ENCODE results near the gene SNX18. TPM values are rescaled to one million over a fixed set of nuclear protein-coding genes. Genes with fewer than 3 reads are reported as not detected.

Gene SNX18
- total RNA-seq, 2 experiments from 2014 or later, result 6.3 to 14.6 TPM

DNA sequence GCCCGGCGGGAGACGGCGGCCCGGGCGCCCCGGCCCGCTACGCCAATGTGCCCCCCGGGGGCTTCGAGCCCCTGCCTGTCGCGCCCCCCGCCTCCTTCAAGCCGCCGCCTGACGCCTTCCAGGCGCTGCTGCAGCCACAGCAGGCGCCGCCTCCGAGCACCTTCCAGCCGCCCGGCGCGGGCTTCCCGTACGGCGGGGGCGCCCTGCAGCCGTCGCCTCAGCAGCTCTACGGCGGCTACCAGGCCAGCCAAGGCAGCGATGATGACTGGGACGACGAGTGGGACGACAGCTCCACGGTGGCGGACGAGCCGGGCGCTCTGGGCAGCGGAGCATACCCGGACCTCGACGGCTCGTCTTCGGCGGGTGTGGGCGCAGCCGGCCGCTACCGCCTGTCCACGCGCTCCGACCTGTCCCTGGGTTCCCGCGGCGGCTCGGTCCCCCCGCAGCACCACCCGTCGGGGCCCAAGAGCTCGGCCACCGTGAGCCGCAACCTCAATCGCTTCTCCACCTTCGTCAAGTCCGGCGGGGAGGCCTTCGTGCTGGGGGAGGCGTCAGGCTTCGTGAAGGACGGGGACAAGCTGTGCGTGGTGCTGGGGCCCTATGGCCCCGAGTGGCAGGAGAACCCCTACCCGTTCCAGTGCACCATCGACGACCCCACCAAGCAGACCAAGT, 723 bp downstream of the SNX18 start:
- DNase-seq (ENCODE audit: low spot score), result peak; percentile 31
- BruUV-seq (replicated peaks), result no TSS peak
- peaks cover 43% of the 10 kb centered on the region for H3K4me1 ChIP-seq (ENCODE audit: insufficient read depth, low read length, poor library complexity, severe bottlenecking)
- peak overlapping the region; percentile 75 for H3K4me2 ChIP-seq (ENCODE audit: low read length)
- H4K20me1 ChIP-seq (ENCODE audit: insufficient read depth, low read length), result no peaks in the 10 kb centered on the region
- CTCF ChIA-PET (ENCODE audit: unreplicated experiment), result interaction anchor here (0.8 kb wide), 1 partner anchor 1035 kb away, joined by 4 read pairs; no protein-coding TSS in a partner anchor
- 0 out of 2 replicates have a peak, but pooled peaks cover 5% of the 10 kb centered on the region for H3K79me2 ChIP-seq (ENCODE audit: insufficient read depth, low read depth, low read length)
- peak overlapping the region; percentile 83 for H3K4me3 ChIP-seq (ENCODE audit: low read depth, low read length, poor library complexity, severe bottlenecking)
- TF ChIP-seq EZH2phosphoT487 (IDR thresholded peaks at IDR 0.05; ENCODE audit: borderline replicate concordance, low read depth, low read length) (no peak), CTCF (conservative IDR thresholded peaks at IDR 0.05; ENCODE audit: low read length) (no peak)
- H3K36me3 ChIP-seq (ENCODE audit: insufficient read depth, low read length), result no peaks in the 10 kb centered on the region
- H3K27ac ChIP-seq (ENCODE audit: low read depth, low read length, poor library complexity, severe bottlenecking), result no peak overlapping the region
- POLR2A ChIA-PET, result interaction anchor here (0.6 to 1.4 kb wide), 3 partner anchors 121 to 1167 kb away, joined by 3 to 4 read pairs (median 3); no protein-coding TSS in a partner anchor
- peak overlapping the region; percentile 68; the same call in 1 of the 2 replicates for H2AFZ ChIP-seq (ENCODE audit: low read length)
- H3K9me3 ChIP-seq (ENCODE audit: low read length), result no peaks in the 10 kb centered on the region
- intact Hi-C loops (cut with micrococcal nuclease; ENCODE audit: unreplicated experiment), result loop anchor here (5.0 to 10.0 kb wide), 2 partner anchors 249 to 627 kb away; no protein-coding TSS in a partner anchor
- H3K9me2 ChIP-seq (ENCODE audit: insufficient read depth, low read length), result no peaks in the 10 kb centered on the region

GRCh38 chr5:54518818-54519508, 1.4 kb downstream of the SNX18 start:
- POLR2A ChIA-PET, result interaction anchor here (0.5 to 1.0 kb wide), 5 partner anchors 10 to 1166 kb away, joined by 3 read pairs; no protein-coding TSS in a partner anchor
- peaks cover 43% of the 10 kb centered on the region for H3K4me1 ChIP-seq (ENCODE audit: insufficient read depth, low read length, poor library complexity, severe bottlenecking)

More at GRCh38 chr5:54518818-54519508, 1.4 kb downstream of the SNX18 start:
- Histone ChIP-seq H3K27ac (ENCODE audit: low read depth, low read length, poor library complexity, severe bottlenecking) (no peak overlapping the region), H3K9me3 (ENCODE audit: low read length) (no peaks in the 10 kb centered on the region), H3K9me2 (ENCODE audit: insufficient read depth, low read length) (no peaks in the 10 kb centered on the region), H4K20me1 (ENCODE audit: insufficient read depth, low read length) (no peaks in the 10 kb centered on the region), H3K4me2 (ENCODE audit: low read length) (peak overlapping the region; percentile 75), H3K4me3 (ENCODE audit: low read depth, low read length, poor library complexity, severe bottlenecking) (peak overlapping the region; percentile 83), H3K79me2 (ENCODE audit: insufficient read depth, low read depth, low read length) (0 out of 2 replicates have a peak, but pooled peaks cover 5% of the 10 kb centered on the region), H2AFZ (ENCODE audit: low read length) (no peak overlapping the region), H3K36me3 (ENCODE audit: insufficient read depth, low read length) (no peaks in the 10 kb centered on the region)
- BruUV-seq (replicated peaks), result no TSS peak
- CTCF ChIA-PET (ENCODE audit: unreplicated experiment), result interaction anchor here (0.8 kb wide), 1 partner anchor 1036 kb away, joined by 4 read pairs; no protein-coding TSS in a partner anchor
- intact Hi-C loops (cut with micrococcal nuclease; ENCODE audit: unreplicated experiment), result loop anchor here (5.0 to 10.0 kb wide), 2 partner anchors 248 to 626 kb away; no protein-coding TSS in a partner anchor
- no peak for TF ChIP-seq EZH2phosphoT487 (IDR thresholded peaks at IDR 0.05; ENCODE audit: borderline replicate concordance, low read depth, low read length)
- TF ChIP-seq CTCF (conservative IDR thresholded peaks at IDR 0.05; ENCODE audit: low read length), result no peak
- no peak for DNase-seq (ENCODE audit: low spot score)
